NCI-H2081 treated with DMSO at 0.1 percent for 48 hours (cell line): ENCODE measurements around the gene SLC22A25.

Source experiments
- DNase-seq: peaks from one replicate; lab custom pipeline; 2025; lab: John Stamatoyannopoulos, UW

Gene SLC22A25

GRCh38 chr11:63229815-63230214 lies 13.6 kb downstream of the SLC22A25 start:
- no peak for DNase-seq

- no peak for DNase-seq
These were observed 15.8 kb downstream of the SLC22A25 start for GRCh38 chr11:63227521-63228107.

- no peak for DNase-seq
These were observed 16.8 kb downstream of the SLC22A25 start for GRCh38 chr11:63226488-63227114.

- no peak for DNase-seq
These were observed 29.3 kb downstream of the SLC22A25 start for GRCh38 chr11:63214093-63214492.

GRCh38 chr11:63212742-63213141 lies 30.7 kb downstream of the SLC22A25 start:
- no peak for DNase-seq

GRCh38 chr11:63210111-63210510 lies 33.3 kb downstream of the SLC22A25 start:
- DNase-seq, result no peak
